ENCODE data around the gene ADD1. TPM values are rescaled to one million over a fixed set of nuclear protein-coding genes. Genes with fewer than 3 reads are reported as not detected.

ADD1 gene
- total RNA-seq, 1 experiment from 2014 or later = 125 TPM

DNA sequence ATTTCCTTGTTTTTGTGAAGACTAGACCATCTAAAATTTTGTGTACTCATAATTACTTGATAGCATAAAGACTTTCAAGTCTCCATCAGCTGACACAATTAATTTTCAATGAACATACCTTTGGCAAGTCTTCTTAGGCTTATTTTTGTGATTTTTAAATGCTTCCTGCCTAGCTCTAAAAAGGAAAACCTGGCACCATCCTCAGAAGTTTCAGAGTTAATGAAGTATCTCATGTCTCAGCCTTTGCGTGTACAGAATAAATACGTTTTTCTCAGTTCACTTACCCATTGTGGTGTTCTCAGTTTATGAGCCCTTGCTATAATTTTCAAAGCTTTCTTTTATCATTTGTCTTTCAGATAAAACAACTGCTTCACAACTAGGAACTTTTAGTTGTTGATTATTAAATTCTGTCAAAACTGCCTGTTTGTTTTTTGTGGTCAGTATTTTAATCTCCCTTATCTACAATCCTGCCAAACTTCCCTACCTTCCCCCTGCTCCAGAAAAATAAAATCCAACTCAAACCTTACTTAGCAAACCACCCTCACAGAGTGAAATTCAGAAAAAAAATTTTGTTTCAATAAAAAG, 21.6 kb downstream of the ADD1 start:
- no peak for TF ChIP-seq CTCF (IDR thresholded peaks at IDR 0.05; ENCODE audit: unreplicated experiment)
- Mint-ChIP-seq H3K9me3 (ENCODE audit: low read depth, unreplicated experiment) (no peaks in the 10 kb centered on the region), H3K27ac (ENCODE audit: unreplicated experiment) (no peak overlapping the region), H3K27me3 (ENCODE audit: unreplicated experiment) (no peaks in the 10 kb centered on the region), H3K4me3 (ENCODE audit: low read depth, unreplicated experiment) (no peak overlapping the region), H3K4me1 (ENCODE audit: low read depth, unreplicated experiment) (peaks cover 47% of the 10 kb centered on the region), H3K36me3 (ENCODE audit: insufficient read depth, unreplicated experiment) (no peaks in the 10 kb centered on the region)
- no peak for DNase-seq
- no TSS peak for BruUV-seq (replicated peaks)
- CTCF ChIA-PET = no interaction called here
- intact Hi-C loops (cut with micrococcal nuclease; ENCODE audit: unreplicated experiment) = no loop called here

DNA sequence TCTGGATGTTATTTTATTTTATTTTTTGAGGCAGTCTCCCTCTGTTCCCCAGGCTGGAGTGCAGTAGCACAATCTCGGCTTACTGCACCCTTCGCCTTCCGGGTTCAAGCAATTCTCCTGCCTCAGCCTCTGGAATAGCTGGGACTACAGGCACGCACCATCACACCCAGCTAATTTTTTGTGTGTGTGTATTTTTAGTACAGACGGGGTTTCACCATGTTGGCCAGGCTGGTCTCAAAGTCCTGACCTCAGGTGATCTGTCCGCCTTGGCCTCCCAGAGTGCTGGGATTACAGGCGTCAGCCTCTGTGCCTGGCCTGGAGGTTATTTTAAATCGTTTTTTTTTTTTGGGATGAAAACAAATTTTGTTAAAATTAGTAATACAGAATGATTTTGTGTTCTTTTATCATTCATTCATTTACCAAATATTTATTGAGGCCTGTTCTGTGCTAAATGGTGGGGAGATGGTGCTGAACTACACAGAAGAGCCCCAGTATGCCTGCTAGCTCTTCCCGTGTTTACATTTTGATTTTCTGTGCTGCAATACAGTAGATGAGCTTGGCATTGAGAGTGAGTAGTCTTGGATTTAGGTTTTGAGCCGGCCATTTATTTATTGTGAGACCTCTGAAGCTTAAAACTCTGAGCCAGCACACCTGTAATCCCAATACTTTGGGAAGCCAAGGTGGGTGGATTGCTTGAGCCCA, 22.7 kb downstream of the ADD1 start:
- no TSS peak for BruUV-seq (replicated peaks)
- peaks cover 36% of the 10 kb centered on the region for H3K4me1 Mint-ChIP-seq (ENCODE audit: low read depth, unreplicated experiment)
- CTCF ChIA-PET = no interaction called here
- no peak overlapping the region for H3K27ac Mint-ChIP-seq (ENCODE audit: unreplicated experiment)
- intact Hi-C loops (cut with micrococcal nuclease; ENCODE audit: unreplicated experiment) = no loop called here
- H3K27me3 Mint-ChIP-seq (ENCODE audit: unreplicated experiment) = no peaks in the 10 kb centered on the region
- no peak overlapping the region for H3K4me3 Mint-ChIP-seq (ENCODE audit: low read depth, unreplicated experiment)
- no peaks in the 10 kb centered on the region for H3K9me3 Mint-ChIP-seq (ENCODE audit: low read depth, unreplicated experiment)
- TF ChIP-seq CTCF (IDR thresholded peaks at IDR 0.05; ENCODE audit: unreplicated experiment) = no peak
- DNase-seq = no peak
- no peaks in the 10 kb centered on the region for H3K36me3 Mint-ChIP-seq (ENCODE audit: insufficient read depth, unreplicated experiment)

GRCh38 chr4:2866891-2867290, 23.2 kb downstream of the ADD1 start:
- Mint-ChIP-seq H3K27me3 (ENCODE audit: unreplicated experiment) (no peaks in the 10 kb centered on the region), H3K4me3 (ENCODE audit: low read depth, unreplicated experiment) (no peak overlapping the region), H3K9me3 (ENCODE audit: low read depth, unreplicated experiment) (no peaks in the 10 kb centered on the region), H3K36me3 (ENCODE audit: insufficient read depth, unreplicated experiment) (no peaks in the 10 kb centered on the region), H3K27ac (ENCODE audit: unreplicated experiment) (no peak overlapping the region), H3K4me1 (ENCODE audit: low read depth, unreplicated experiment) (peaks cover 35% of the 10 kb centered on the region)
- BruUV-seq (replicated peaks) = no TSS peak
- no peak for DNase-seq
- intact Hi-C loops (cut with micrococcal nuclease; ENCODE audit: unreplicated experiment) = no loop called here
- CTCF ChIA-PET = no interaction called here
- TF ChIP-seq CTCF (IDR thresholded peaks at IDR 0.05; ENCODE audit: unreplicated experiment) = no peak

DNA sequence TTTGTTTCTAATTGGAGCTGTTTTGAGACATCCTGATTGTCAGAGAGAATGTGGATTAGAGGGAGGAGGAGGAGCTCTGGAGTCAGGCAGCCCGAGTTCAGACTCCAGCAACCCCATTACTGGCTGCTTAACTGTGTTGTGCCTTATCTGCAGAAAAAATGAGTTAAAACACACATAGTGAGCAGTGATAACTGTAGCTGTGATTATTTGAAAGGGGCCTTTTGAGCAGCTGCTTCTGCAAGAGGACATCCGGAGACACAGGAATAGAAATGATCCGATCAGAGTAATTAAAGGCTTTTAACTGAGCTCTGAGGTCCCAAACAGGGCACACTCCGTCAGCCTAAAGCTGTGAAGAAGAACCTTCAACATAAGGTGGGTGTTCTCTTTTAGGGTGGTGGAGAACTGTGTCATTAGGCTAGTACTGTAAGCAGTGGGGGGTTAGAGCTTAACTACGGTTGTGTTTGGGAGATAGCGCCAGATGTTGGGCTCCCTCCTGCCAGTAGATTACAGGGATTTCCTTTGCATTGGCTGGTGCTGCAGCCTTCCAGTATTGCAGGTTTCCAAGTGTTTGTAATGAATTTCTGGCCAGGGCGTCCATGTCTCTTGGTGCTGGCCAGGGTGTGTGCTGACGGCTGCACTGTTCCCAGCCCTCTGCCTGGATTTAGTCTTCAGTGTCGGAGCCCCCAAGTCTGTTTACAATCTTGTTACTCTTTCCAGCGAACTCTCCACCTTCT, 24.3 kb downstream of the ADD1 start:
- H3K4me3 Mint-ChIP-seq (ENCODE audit: low read depth, unreplicated experiment) = no peak overlapping the region
- no peak overlapping the region for H3K27ac Mint-ChIP-seq (ENCODE audit: unreplicated experiment)
- no peaks in the 10 kb centered on the region for H3K27me3 Mint-ChIP-seq (ENCODE audit: unreplicated experiment)
- no TSS peak for BruUV-seq (replicated peaks)
- H3K4me1 Mint-ChIP-seq (ENCODE audit: low read depth, unreplicated experiment) = peaks cover 29% of the 10 kb centered on the region
- no peak for DNase-seq
- intact Hi-C loops (cut with micrococcal nuclease; ENCODE audit: unreplicated experiment) = no loop called here
- CTCF ChIA-PET = no interaction called here
- H3K9me3 Mint-ChIP-seq (ENCODE audit: low read depth, unreplicated experiment) = no peaks in the 10 kb centered on the region
- no peaks in the 10 kb centered on the region for H3K36me3 Mint-ChIP-seq (ENCODE audit: insufficient read depth, unreplicated experiment)
- TF ChIP-seq CTCF (IDR thresholded peaks at IDR 0.05; ENCODE audit: unreplicated experiment) = no peak

Data from Calu3 (cell line).